GM21515 (cell line): ENCODE data around the gene RIPOR1.

Source experiments
- ATAC-seq: cut with Tn5 transposase; IDR thresholded peaks from one replicate; pipeline ENCODE4 v1.9.1; 2021; ENCODE audit not compliant: unreplicated experiment

RIPOR1 gene

DNA sequence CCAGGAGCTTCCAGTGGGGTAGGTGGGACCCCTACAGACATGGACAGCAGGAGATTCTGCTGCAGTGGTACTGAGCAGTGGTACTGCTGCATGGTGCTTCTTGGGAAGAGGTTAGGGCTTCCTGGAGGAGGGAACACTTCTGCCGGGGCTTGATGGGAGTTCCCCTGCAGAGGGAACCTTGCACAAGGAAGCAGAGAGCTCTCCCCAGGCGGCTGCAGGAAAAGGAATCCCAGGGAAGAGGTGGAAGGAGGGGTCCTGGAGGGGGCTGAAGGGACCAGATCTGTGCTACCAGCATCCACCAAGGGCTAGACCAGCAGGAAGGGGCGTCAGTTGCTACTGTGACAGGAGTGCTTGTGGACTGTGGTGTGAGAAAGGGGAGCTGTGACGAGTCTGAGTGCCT is 10.6 kb downstream of the RIPOR1 start:
- ATAC-seq: no peak

DNA sequence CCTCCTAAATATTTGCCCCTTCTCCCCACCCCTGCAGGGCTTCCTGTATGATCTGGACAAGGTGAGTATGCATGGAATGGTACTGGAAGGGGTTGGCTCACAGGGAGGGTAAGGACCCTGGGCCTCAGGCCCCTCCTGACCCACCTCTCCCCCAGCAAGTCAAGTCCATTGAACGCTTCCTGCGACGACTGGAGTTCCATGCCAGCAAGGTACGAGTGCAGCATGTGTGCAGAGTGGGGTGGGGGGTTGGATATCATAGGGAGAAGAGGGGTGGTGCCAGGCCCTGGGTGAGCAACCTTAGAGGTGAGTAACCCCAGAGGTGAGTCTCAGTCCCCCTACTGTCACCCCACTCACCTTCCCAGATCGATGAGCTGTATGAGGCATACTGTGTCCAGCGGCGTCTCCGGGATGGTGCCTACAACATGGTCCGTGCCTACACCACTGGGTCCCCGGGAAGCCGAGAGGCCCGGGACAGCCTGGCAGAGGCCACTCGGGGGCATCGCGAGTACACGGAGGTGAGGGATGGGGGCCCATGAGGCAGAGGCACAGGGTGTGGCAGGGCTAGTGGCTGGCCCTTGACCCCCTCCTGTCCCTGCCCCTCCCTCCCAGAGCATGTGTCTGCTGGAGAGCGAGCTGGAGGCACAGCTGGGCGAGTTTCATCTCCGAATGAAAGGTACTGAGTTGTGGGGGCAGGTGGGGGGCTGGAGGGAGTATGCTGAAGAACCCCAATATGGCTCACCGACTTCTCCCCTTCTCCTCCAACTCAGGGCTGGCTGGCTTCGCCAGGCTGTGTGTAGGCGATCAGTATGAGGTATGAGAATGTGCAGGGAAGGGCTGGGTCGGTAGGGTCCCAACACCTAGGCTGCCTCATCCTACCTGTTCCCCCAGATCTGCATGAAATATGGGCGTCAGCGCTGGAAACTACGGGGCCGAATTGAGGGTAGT is 11.3 kb downstream of the RIPOR1 start:
- no peak for ATAC-seq

DNA sequence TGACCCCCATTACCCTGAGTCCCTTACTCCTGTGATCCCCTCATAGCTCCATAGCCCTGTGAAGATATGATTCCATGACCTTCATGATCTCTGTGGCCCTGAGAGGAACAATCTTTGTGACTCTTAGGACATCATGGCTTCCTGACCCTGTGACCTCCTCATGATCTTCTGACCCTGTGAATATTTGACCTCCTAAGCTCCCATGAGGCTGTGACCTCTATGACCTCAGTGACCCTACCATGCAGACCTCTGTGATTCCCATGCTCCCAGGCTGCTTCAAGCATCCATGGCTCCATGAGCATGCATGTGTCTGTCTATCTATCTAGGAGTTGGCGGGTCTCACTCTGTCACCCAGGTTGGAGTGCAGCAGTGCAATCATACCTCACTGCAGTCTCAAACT is 12.1 kb downstream of the RIPOR1 start:
- no peak for ATAC-seq

DNA sequence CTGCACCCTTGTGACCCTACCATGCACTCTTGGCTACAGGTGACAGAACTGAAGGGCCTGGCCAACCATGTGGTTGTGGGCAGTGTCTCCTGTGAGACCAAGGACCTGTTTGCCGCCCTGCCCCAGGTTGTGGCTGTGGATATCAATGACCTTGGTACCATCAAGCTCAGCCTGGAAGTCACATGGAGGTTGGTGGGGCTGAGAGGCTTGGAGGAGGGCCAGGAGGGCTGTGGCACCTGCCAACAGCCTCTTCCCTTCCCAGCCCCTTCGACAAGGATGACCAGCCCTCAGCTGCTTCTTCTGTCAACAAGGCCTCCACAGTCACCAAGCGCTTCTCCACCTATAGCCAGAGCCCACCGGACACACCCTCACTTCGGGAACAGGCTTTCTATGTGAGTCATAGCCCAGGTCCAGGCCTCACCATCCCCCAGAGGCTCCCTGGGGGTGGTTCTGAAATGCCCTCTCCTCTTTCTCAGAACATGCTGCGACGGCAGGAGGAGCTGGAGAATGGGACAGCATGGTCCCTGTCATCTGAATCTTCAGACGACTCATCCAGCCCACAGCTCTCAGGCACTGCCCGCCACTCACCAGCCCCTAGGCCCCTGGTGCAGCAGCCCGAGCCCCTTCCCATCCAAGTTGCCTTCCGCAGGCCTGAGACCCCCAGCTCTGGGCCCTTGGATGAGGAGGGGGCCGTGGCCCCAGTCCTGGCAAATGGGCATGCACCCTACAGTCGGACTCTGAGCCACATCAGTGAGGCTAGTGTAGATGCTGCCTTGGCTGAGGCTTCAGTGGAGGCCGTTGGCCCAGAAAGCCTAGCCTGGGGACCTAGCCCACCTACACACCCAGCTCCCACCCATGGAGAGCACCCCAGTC is 13.0 kb downstream of the RIPOR1 start:
- no peak for ATAC-seq

DNA sequence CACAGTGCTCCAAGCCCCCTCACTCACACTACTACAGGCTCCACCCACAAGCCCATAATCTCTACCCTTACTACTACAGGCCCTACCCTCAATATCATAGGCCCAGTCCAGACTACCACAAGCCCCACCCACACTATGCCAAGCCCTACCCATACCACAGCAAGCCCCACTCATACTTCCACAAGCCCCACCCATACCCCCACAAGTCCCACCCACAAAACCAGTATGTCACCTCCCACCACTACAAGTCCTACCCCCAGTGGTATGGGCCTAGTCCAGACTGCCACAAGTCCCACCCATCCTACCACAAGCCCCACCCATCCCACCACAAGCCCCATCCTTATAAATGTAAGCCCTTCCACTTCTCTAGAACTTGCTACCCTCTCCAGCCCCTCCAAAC is 13.8 kb downstream of the RIPOR1 start:
- no peak for ATAC-seq

DNA sequence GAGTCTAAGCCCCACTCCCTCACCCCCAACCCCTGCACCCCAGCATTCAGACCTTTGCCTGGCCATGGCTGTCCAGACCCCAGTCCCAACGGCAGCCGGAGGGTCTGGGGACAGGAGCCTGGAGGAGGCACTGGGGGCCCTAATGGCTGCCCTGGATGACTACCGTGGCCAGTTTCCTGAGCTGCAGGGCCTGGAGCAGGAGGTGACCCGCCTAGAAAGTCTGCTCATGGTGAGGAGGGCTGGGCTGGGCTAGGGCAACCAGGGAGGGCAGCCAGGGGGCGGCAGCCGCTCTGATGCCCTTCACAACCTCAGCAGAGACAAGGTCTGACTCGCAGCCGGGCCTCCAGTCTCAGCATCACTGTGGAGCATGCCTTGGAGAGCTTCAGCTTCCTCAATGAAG is 14.4 kb downstream of the RIPOR1 start:
- ATAC-seq: no peak

DNA sequence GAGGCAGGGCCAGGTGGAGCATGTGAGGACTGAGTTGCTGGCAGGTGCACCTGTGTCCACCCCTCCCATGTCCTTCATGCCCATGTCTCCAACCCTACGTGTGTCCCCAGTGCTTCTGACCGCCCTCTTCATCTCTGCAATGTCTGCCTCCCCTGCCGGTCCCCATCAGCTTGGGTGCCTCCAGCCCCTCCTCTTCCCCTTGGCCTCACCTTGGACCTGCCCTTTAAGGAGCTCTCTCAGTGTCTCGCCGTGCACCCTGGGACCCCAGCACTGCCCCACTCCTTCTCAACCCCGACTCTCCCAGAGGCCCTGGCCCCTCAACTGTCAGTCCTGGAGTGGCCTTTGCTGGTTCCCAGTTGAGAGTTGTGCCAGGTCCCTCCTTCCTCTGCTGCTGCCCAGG is 15.0 kb downstream of the RIPOR1 start:
- ATAC-seq: no peak

DNA sequence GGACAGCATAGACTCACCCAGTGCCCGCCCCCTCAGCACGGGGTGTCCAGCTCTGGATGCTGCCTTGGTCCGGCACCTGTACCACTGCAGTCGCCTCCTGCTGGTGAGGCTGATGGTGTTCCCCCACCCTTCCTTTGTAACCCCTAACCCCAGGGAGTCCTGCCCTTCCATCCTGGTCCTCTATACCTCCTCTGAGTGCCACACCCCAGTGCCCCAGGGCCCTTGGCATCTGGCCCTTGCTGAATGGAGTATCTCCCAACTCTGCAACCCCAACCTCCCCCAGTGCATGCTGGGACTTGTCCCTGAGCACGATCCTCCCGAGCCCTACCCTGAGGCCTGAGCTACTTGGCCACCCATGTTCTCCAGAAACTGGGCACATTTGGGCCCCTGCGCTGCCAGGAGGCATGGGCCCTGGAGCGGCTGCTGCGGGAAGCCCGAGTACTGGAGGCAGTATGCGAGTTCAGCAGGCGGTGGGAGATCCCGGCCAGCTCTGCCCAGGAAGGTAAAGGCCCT is 15.8 kb downstream of the RIPOR1 start:
- no peak for ATAC-seq

DNA sequence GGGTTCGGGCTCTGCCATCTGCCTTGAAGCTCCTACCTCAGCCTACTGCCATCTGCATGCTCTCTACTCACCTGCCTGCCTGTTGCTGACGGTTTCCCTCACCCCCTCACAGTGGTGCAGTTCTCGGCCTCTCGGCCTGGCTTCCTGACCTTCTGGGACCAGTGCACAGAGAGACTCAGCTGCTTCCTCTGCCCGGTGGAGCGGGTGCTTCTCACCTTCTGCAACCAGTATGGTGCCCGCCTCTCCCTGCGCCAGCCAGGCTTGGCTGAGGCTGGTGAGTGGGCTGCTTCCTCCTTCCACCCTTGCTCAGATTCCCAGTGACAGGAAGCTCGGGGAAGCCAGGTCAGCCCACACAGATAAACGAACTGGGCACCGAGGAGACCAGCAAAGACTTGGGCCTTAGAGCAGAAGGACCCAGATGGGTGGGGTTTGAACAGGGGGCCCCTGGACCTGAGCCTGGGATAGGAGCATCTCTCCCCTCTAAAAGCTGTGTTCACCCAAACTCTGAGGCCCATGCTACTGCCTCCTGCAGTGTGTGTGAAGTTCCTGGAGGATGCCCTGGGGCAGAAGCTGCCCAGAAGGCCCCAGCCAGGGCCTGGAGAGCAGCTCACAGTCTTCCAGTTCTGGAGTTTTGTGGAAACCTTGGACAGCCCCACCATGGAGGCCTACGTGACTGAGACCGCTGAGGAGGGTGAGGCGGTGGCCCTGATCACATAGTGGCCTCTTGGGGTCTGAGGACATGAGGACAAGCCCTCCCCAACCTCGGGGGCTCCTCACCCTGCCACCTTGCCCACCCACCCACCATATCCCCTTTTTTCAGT is 16.4 kb downstream of the RIPOR1 start:
- no peak for ATAC-seq

DNA sequence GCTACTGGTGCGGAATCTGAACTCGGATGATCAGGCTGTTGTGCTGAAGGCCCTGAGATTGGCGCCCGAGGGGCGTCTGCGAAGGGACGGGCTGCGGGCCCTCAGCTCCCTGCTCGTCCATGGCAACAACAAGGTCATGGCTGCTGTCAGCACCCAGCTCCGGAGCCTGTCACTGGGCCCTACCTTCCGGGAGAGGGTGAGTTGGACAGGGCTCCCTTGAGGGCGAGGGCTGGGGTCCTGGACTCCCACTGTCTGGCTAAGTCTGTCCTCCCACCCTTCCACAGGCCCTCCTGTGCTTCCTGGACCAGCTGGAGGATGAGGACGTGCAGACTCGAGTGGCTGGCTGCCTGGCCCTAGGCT is 17.0 kb downstream of the RIPOR1 start:
- ATAC-seq: no peak

DNA sequence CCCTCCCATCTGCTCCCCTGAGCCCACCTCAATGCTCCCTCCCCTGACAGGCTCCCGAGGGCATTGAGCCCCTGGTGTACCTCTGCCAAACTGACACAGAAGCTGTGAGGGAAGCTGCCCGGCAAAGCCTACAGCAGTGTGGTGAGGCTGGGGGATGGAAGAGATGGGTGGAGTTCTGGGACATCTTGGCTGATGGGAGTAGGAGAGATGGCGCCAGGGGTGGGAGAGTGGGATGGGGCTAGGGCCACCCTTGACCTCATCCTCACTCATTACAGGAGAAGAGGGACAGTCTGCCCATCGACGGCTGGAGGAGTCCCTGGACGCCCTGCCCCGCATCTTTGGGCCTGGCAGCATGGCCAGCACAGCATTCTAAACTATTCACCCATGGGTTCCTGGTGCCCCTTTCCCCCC is 17.5 kb downstream of the RIPOR1 start:
- no peak for ATAC-seq

DNA sequence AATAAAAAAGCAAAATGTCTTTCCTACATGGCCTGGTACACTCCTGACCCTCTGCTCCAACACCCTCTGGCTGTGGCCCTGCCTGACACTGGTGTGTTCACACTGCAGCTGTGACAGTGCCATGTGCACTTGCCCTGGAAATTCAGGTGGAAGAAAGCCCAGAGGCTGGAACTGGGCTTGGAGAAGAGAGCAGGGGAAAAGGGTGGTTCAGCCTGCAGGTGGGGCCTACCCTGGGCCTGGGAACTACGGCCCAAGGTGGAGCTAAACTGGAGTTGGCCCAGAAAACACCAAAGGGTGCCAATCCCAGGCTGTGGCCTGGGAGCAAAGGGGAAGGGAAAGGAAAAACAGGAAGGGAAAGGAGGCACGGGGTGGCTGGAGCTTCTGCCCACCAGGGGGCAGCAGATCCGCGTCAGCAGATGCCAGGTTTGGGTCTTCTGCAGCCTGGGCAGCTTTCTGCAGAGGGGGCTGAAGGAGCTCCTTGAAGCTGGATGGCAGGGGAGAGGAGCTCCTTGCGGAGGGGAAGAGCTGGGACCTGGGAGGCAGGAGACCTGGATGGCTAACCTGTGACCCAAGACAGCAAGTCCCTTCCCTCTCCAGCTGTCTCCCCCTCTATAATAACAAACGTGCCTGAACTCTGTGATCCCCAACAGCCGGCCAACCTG is 18.3 kb downstream of the RIPOR1 start:
- ATAC-seq: no peak

DNA sequence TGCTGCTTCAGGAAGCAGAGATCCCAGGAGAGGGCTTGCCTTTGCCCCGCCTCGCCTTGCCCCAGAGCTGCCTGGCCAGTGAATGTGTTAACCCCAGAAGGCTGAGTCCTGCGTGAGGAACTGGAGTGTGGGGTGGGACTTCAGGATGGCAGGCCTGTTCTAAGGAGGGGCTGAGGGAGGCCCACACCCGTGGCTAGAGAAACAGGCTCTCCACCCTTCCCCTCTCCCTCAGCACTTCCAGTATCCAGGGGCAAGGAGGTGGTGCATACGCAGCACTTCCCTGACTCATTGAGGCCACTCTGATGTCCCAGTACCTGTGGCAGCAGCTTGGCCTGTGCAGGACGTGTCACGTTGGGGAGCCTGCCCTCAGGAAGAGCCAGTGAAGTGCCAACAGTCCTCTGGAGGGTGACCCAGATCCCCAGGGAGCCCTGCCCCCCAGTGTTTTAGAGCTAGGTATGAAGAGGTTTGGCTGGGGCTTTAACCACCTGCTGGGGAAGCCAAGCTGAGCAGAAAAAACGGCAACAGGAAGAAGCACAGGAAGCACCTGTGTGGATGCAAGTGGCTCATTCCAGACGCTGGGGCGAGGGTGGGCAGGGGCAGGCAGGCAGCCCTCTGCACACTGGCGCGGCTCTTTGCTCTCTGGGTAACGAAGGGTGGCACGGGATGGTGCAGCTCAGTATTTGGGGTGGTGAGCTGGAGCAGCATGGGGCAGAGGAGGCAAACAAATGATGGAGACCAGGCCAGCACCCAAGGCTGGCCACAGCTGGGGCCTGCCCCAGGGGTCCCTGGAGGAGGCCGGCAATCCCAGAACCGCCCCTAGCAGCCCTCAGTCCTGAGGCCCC is 19.0 kb downstream of the RIPOR1 start:
- ATAC-seq: no peak

DNA sequence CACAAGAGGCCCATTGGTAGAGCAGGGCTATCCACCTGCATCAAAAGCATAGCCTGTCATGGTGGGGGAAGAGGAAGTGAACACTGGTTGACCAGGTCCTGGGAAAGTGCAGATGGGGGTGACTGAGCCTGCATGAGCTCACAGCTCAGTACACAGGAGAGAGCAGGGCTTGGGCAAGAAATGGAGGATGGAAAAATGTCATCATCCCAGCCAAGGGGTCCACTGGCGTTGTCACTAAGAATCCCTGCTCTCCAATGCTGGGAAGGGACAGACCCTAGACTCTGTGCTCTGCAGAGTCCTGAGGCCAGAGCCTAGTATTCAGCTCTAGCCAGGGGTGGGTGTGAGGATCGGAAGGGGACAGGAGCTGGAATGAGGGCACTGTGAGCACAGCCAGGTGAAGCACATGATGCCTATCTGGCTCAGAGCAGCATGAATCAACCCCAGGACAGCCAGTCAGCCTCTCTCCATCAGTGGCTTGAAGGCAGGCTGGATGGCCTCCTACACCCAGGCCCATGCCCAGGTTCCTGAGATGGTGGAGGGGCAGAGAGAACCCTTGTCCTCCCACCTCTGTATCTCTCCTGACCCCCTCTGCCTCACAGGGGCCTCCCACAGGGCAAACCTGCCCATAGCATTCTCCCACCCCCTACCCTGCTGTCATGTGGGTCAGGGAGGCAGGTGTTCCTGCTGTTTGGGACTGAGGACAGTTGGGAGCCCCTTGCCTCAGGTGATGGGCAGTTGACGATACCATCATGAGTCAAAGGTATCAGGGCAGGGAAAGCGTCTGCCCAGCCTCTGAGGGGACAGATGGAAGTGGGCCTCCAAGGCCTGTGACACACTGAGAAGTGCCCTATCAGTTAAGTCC is 19.9 kb downstream of the RIPOR1 start:
- ATAC-seq: no peak

DNA sequence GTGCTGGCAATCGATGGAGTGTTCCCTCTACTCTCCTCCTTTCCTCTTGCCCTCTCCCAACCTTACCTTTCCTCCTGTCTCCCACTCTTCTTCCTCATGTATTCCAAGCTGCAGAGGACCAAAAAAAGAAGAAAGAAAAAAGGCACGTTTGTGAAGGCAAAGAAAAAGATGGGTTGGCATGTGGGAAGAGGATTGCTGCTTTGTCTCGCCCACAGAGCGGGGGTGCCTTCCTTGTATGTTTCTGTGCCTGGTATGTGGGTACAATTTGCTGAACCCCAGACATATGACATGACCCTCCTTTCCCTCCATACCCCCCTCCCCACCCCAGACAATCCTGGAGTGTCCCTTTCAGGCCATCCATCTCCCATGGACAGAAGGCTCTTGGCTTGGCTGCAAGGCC is 20.6 kb downstream of the RIPOR1 start:
- ATAC-seq: no peak

DNA sequence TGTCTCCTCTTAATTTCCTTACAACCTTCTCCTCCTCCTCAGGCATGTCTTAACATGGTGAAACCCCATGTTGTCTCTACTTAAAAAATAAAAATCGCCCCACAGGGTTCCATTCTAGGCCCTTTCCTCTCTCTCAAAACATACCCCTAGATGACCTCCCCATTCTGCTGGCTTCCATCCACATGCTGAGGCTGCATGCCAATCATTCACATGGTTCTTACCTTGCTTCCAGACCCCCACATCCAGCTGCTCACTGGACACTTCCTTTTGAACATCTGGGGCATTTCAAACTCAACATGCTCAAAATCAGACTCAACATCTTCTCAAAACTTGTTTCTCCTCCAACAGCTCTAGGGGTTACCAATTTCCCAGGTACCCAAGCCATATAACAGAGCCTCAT is 21.3 kb downstream of the RIPOR1 start:
- no peak for ATAC-seq

DNA sequence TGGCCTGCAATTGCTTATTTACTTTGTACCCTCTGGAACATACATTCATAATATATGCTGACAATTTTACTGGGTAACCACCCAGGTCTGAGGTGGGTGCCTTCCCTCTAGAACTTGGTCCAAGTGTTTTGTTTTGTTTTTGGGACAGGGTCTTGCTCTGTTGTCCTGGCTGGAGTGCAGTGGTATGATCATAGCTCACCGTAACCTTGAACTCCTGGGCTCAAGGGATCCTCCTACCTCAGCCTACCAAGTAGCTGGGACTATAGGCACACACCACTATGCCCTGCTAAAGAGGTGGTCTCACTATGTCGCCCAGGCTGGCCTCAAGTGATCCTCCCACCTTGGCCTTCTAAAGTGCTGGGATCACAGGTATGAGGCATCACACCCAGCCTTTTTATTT is 22.5 kb downstream of the RIPOR1 start:
- no peak for ATAC-seq

DNA sequence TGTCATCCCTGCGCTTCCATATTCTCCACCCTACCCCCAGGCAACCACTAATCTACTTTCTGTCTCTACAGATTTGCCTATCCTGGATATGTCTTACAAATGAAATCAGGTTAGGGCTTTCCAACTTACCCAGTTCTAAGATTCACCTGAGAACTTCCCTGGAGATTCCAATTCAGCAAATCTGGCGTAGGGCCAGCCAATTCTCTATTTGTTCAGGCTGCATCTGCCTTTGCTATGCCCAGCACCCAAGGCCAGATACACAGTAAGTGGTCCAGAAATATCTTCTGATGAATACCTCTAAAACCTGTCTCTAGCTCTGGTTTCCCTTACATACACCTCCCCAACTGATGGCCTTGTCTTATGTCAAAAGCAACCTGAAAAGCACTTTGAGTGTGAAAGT is 23.3 kb downstream of the RIPOR1 start:
- ATAC-seq: no peak

DNA sequence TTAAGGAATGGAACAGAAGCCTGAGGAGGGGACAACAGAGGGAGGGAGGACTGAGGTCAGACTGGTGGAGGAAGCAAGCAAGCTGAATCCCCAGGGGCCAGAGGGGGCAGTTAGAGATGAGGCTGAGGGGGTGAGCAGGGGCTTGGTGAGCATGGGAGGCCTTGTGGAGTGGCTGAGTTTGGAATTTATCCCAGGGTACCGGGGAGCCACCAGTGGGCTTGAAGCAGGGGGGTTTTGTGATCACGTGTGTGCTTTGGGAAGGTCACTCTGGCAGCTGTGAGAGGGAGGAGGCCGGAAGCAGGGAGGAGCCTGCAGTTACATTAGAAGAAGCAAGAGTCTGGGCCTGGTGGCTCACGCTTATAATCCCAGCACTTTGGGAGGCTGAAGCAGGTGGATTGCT is 23.8 kb downstream of the RIPOR1 start:
- ATAC-seq: no peak
